RWPE2 (cell line): ENCODE measurements around the gene SIL1.
"Not testable (repeated sequence)": the region's sequence is repeated elsewhere in the genome, so short reads cannot be mapped to it uniquely, and the experiment has no call there.

ENCODE experiments used
- ATAC-seq: fragments of 200-7000 bp; cut with Tn5 transposase; 3 replicates; pipeline ENCODE4 v1.9.1; 2021; ENCODE audit warnings: low read depth
- DNase-seq: peaks from one replicate; pipeline ENCODE4 v3.0.0-alpha.2; 2020; ENCODE audit warnings: low spot score
- H3K27ac ChIP-seq: fragments of 450-650 bp; 2 replicates; pipeline ENCODE4 v1.5.1; 2017; ENCODE audit warnings: mild to moderate bottlenecking; ENCODE audit not compliant: poor library complexity, severe bottlenecking
- H3K27me3 ChIP-seq: fragments of 250-450 bp; sonication (Bioruptor Pico); 2 replicates; pipeline ENCODE4 v1.5.1; 2021; ENCODE audit warnings: mild to moderate bottlenecking, moderate library complexity; ENCODE audit not compliant: insufficient read depth, poor library complexity, severe bottlenecking
- H3K36me3 ChIP-seq: fragments of 250-450 bp; sonication (Bioruptor Pico); 2 replicates; pipeline ENCODE4 v1.5.1; 2020; ENCODE audit warnings: low read depth, mild to moderate bottlenecking, moderate library complexity
- H3K4me1 ChIP-seq: fragments of 250-450 bp; sonication (Bioruptor Pico); 2 replicates; pipeline ENCODE4 v1.5.1; 2021; ENCODE audit warnings: mild to moderate bottlenecking, moderate library complexity; ENCODE audit not compliant: insufficient read depth, poor library complexity, severe bottlenecking
- H3K4me3 ChIP-seq: fragments of 250-450 bp; sonication (Bioruptor Pico); 2 replicates; pipeline ENCODE4 v1.5.1; 2021; ENCODE audit warnings: mild to moderate bottlenecking, moderate library complexity; ENCODE audit not compliant: severe bottlenecking
- H3K9me3 ChIP-seq: fragments of 250-450 bp; sonication (Bioruptor Pico); 2 replicates; pipeline ENCODE4 v1.5.1; 2021; ENCODE audit warnings: mild to moderate bottlenecking, moderate library complexity; ENCODE audit not compliant: severe bottlenecking
- CTCF ChIP-seq: fragments of 450-650 bp; IDR thresholded peaks from one replicate; pipeline ENCODE4 v1.5.1; 2017; ENCODE audit warnings: mild to moderate bottlenecking, moderate library complexity; ENCODE audit not compliant: poor library complexity, severe bottlenecking

The SIL1 gene

GRCh38 chr5:139075066-139076050 is 122.8 kb downstream of the SIL1 start:
- Histone ChIP-seq H3K4me1 (no peaks in the 10 kb centered on the region), H3K27ac (no peak overlapping the region), H3K4me3 (no peak overlapping the region), H3K9me3 (no peaks in the 10 kb centered on the region), H3K27me3 (no peaks in the 10 kb centered on the region), H3K36me3 (no peaks in the 10 kb centered on the region)
- ATAC-seq (no peak), DNase-seq (no peak)
- TF ChIP-seq CTCF, result no peak

DNA sequence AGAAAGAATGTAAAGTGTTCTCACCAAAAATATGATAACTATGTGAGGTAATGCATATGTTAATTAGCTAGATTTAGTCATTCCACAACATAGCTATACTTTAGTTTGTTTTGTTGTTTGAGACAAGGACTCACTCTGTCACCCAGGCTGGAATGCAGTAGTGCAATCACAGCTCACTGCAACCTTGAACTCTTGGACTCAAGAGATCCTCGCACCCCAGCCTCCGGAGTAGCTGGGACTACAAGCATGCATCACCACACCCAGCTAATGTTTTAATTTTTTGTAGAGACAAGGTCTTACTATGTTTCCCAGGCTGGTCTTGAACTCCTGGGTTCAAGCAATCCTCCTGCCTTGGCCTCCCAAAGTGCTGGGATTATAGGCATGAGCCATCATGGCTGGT is 124.2 kb downstream of the SIL1 start:
- not testable (repeated sequence) for H3K4me1 ChIP-seq, H3K36me3 ChIP-seq, ATAC-seq, H3K9me3 ChIP-seq, H3K27me3 ChIP-seq, H3K4me3 ChIP-seq, H3K27ac ChIP-seq, DNase-seq

- no peak for ATAC-seq
- Histone ChIP-seq H3K27me3 (no peaks in the 10 kb centered on the region), H3K4me1 (no peaks in the 10 kb centered on the region), H3K4me3 (no peak overlapping the region), H3K36me3 (no peaks in the 10 kb centered on the region), H3K9me3 (no peaks in the 10 kb centered on the region), H3K27ac (no peak overlapping the region)
- TF ChIP-seq CTCF, result no peak
- no peak for DNase-seq
These were observed 129.5 kb downstream of the SIL1 start for GRCh38 chr5:139068494-139069151.

DNA sequence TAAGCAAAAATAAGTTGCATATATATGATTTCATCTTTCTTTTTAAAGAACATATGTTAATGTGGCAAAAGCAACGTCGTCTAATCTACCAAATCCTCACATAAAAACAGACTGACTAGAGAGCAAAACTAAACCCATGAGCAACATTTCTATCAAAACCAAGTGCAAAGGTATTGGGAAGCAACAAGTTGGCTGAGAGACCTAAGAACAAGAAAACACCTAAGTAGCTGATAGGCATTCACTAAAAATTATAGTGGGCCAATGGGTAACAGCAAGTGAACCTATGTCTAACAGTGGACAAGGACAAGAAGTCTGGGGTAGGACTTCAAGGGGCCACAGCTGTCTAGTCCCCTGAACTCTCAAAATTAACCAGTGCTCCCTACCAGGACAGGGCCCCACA is 130.1 kb downstream of the SIL1 start:
- no peak overlapping the region for H3K27ac ChIP-seq
- no peaks in the 10 kb centered on the region for H3K4me1 ChIP-seq
- DNase-seq, result no peak
- no peaks in the 10 kb centered on the region for H3K27me3 ChIP-seq
- no peak for ATAC-seq
- no peak for TF ChIP-seq CTCF
- no peaks in the 10 kb centered on the region for H3K36me3 ChIP-seq
- no peaks in the 10 kb centered on the region for H3K9me3 ChIP-seq
- H3K4me3 ChIP-seq, result no peak overlapping the region

DNA sequence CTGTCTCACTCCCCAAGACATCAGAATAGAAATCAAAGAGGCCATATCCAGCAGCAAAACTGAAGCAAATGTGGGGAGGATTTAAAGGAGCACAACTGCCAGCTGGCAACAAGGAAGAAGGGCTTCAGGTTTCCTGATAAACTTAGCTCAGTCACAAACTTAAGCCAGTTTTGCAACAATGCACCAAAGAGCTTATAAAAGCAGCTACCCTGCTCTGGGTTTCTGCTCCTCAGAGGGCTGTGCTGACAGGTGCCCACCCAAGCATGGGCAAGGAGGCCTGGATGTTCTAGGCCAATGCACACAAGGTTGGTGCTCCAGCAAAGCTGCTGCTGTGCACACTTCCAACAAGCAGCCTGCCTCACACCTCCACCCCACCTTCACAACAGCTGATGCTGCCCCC is 132.9 kb downstream of the SIL1 start:
- no peak overlapping the region for H3K27ac ChIP-seq
- no peaks in the 10 kb centered on the region for H3K27me3 ChIP-seq
- peaks cover 12% of the 10 kb centered on the region for H3K4me1 ChIP-seq
- no peaks in the 10 kb centered on the region for H3K9me3 ChIP-seq
- DNase-seq (no peak), ATAC-seq (no peak)
- H3K36me3 ChIP-seq, result no peaks in the 10 kb centered on the region
- no peak overlapping the region for H3K4me3 ChIP-seq
- no peak for TF ChIP-seq CTCF
